ENCODE measurements around the gene COL20A1.
"Not testable (repeated sequence)": the region's sequence is repeated elsewhere in the genome, so short reads cannot be mapped to it uniquely, and the experiment has no call there.

DNA sequence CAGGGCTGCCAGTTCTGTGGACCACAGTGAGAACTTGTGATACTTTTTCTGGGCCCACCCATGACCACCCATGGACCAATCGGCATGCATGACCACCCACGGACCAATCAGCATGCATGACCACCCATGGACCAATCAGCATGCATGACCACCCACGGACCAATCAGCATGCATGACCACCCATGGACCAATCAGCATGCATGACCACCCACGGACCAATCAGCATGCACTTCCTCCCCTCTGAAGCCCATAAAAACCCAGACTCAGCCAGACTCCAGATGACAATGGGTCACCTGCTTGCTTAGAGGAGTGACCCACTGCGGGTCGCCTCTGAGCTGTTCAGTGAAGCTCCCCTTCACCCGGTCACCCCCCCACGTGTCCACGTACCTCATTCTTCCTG, 86.9 kb downstream of the COL20A1 start:
- TF ChIP-seq, protein P1, sequence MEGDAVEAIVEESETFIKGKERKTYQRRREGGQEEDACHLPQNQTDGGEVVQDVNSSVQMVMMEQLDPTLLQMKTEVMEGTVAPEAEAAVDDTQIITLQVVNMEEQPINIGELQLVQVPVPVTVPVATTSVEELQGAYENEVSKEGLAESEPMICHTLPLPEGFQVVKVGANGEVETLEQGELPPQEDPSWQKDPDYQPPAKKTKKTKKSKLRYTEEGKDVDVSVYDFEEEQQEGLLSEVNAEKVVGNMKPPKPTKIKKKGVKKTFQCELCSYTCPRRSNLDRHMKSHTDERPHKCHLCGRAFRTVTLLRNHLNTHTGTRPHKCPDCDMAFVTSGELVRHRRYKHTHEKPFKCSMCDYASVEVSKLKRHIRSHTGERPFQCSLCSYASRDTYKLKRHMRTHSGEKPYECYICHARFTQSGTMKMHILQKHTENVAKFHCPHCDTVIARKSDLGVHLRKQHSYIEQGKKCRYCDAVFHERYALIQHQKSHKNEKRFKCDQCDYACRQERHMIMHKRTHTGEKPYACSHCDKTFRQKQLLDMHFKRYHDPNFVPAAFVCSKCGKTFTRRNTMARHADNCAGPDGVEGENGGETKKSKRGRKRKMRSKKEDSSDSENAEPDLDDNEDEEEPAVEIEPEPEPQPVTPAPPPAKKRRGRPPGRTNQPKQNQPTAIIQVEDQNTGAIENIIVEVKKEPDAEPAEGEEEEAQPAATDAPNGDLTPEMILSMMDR (conservative IDR thresholded peaks at IDR 0.05) = not testable (repeated sequence)
- not testable (repeated sequence) for TF ChIP-seq ZFX (IDR thresholded peaks at IDR 0.05)
